RWPE2 (cell line): Measurements from ENCODE around the gene MEIOB.

Experiments used
- ATAC-seq: fragments of 200-7000 bp; cut with Tn5 transposase; 3 replicates; pipeline ENCODE4 v1.9.1; 2021; ENCODE audit warnings: low read depth
- DNase-seq: peaks from one replicate; pipeline ENCODE4 v3.0.0-alpha.2; 2020; ENCODE audit warnings: low spot score
- H3K27ac ChIP-seq: fragments of 450-650 bp; 2 replicates; pipeline ENCODE4 v1.5.1; 2017; ENCODE audit warnings: mild to moderate bottlenecking; ENCODE audit not compliant: poor library complexity, severe bottlenecking
- H3K27me3 ChIP-seq: fragments of 250-450 bp; sonication (Bioruptor Pico); 2 replicates; pipeline ENCODE4 v1.5.1; 2021; ENCODE audit warnings: mild to moderate bottlenecking, moderate library complexity; ENCODE audit not compliant: insufficient read depth, poor library complexity, severe bottlenecking
- H3K36me3 ChIP-seq: fragments of 250-450 bp; sonication (Bioruptor Pico); 2 replicates; pipeline ENCODE4 v1.5.1; 2020; ENCODE audit warnings: low read depth, mild to moderate bottlenecking, moderate library complexity
- H3K4me1 ChIP-seq: fragments of 250-450 bp; sonication (Bioruptor Pico); 2 replicates; pipeline ENCODE4 v1.5.1; 2021; ENCODE audit warnings: mild to moderate bottlenecking, moderate library complexity; ENCODE audit not compliant: insufficient read depth, poor library complexity, severe bottlenecking
- H3K4me3 ChIP-seq: fragments of 250-450 bp; sonication (Bioruptor Pico); 2 replicates; pipeline ENCODE4 v1.5.1; 2021; ENCODE audit warnings: mild to moderate bottlenecking, moderate library complexity; ENCODE audit not compliant: severe bottlenecking
- H3K9me3 ChIP-seq: fragments of 250-450 bp; sonication (Bioruptor Pico); 2 replicates; pipeline ENCODE4 v1.5.1; 2021; ENCODE audit warnings: mild to moderate bottlenecking, moderate library complexity; ENCODE audit not compliant: severe bottlenecking
- TF ChIP-seq, protein P1 (sequence below): fragments of 450-650 bp; IDR thresholded peaks from one replicate; pipeline ENCODE4 v1.5.1; 2017; ENCODE audit warnings: mild to moderate bottlenecking, moderate library complexity; ENCODE audit not compliant: poor library complexity, severe bottlenecking

MEIOB gene

DNA sequence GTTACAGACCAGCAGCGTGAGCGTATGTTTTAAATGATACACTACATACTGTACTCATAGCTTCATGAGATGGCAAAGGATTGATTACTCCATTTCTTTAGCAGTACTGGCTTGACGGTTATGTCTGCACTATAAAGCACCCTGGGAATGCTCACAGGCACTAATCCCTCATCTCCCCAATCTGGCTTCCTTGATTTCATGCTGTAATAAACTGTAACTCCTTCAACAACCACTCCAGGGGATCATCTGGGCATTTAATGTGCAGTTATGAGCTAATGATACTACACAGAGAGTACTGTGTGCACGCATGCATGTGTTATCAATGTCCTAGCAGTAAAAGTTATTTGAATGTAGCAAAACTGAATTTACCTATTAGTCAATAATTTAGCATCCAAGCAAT, 20.2 kb downstream of the MEIOB start:
- ATAC-seq (no peak), DNase-seq (no peak)
- H3K27ac ChIP-seq: no peak overlapping the region
- H3K27me3 ChIP-seq: peaks cover 3% of the 10 kb centered on the region
- TF ChIP-seq, protein P1, sequence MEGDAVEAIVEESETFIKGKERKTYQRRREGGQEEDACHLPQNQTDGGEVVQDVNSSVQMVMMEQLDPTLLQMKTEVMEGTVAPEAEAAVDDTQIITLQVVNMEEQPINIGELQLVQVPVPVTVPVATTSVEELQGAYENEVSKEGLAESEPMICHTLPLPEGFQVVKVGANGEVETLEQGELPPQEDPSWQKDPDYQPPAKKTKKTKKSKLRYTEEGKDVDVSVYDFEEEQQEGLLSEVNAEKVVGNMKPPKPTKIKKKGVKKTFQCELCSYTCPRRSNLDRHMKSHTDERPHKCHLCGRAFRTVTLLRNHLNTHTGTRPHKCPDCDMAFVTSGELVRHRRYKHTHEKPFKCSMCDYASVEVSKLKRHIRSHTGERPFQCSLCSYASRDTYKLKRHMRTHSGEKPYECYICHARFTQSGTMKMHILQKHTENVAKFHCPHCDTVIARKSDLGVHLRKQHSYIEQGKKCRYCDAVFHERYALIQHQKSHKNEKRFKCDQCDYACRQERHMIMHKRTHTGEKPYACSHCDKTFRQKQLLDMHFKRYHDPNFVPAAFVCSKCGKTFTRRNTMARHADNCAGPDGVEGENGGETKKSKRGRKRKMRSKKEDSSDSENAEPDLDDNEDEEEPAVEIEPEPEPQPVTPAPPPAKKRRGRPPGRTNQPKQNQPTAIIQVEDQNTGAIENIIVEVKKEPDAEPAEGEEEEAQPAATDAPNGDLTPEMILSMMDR: no peak
- H3K9me3 ChIP-seq: no peaks in the 10 kb centered on the region
- no peaks in the 10 kb centered on the region for H3K36me3 ChIP-seq
- no peaks in the 10 kb centered on the region for H3K4me1 ChIP-seq
- H3K4me3 ChIP-seq: no peak overlapping the region

DNA sequence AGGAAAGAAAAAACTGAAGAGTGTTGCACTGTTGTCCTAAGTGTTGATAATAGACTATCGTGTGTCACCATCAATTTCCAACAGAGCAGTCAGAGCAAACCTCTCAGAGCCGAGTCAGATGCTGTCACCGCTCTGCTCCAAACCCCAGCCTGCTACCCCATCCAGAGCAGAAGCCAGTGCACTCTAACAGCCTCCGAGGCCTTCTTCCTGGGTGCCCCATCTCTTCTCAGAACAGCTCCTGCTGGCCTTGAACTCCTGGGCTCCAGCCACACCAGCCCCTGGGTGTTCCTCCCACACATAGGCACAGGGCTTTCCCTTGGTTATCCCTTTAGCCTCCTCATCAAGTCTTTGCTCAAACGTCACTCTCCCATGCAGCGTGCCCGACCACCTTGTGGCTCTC, 21.0 kb downstream of the MEIOB start:
- DNase-seq: no peak
- H3K27ac ChIP-seq: no peak overlapping the region
- H3K9me3 ChIP-seq: no peaks in the 10 kb centered on the region
- peaks cover 3% of the 10 kb centered on the region for H3K27me3 ChIP-seq
- ATAC-seq: no peak
- no peaks in the 10 kb centered on the region for H3K36me3 ChIP-seq
- TF ChIP-seq, protein P1: no peak
- H3K4me3 ChIP-seq: no peak overlapping the region
- H3K4me1 ChIP-seq: no peaks in the 10 kb centered on the region

DNA sequence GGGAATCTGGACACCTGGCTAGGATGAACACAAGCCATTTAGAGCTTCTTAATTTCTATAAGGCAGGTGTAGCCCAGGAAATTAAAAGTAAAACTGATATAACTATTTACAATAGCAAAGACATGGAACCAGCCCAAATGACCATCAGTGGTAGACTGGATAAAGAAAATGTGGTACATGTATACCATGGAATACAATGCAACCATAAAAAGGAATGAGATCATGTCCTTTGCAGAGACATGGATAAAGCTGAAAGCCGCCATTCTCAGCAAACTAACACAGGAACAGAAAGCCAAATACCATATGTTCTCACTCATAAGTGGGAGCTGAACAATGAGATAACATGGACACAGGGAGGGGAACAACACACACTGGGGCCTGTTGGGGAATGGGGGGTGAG, 25.5 kb downstream of the MEIOB start:
- no peak for ATAC-seq
- no peaks in the 10 kb centered on the region for H3K4me1 ChIP-seq
- H3K4me3 ChIP-seq: no peak overlapping the region
- H3K27me3 ChIP-seq: peaks cover 3% of the 10 kb centered on the region
- DNase-seq: no peak
- no peaks in the 10 kb centered on the region for H3K36me3 ChIP-seq
- H3K9me3 ChIP-seq: no peaks in the 10 kb centered on the region
- TF ChIP-seq, protein P1: no peak
- no peak overlapping the region for H3K27ac ChIP-seq

DNA sequence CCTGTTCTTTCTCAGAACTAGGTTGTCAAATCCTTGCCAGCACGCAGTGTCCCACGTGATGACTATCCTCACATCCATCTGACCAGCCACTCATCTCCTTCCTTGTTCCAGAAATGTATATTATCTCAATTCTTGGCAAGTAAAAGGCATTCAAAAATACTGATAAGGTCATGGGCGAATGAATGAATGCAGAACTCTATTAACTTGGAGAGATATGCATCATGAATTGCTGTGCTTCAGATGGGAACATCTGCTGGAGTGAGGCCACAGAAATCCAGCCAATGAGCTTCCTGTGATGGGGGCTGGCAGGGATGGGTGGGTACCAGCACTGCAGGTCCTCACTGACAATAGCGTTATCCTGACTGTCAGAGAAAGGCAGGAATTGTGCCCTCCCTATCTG, 26.0 kb downstream of the MEIOB start:
- Histone ChIP-seq H3K36me3 (no peaks in the 10 kb centered on the region), H3K4me1 (no peaks in the 10 kb centered on the region), H3K9me3 (no peaks in the 10 kb centered on the region), H3K27me3 (peaks cover 3% of the 10 kb centered on the region), H3K27ac (no peak overlapping the region), H3K4me3 (no peak overlapping the region)
- ATAC-seq (no peak), DNase-seq (no peak)
- TF ChIP-seq, protein P1: no peak

DNA sequence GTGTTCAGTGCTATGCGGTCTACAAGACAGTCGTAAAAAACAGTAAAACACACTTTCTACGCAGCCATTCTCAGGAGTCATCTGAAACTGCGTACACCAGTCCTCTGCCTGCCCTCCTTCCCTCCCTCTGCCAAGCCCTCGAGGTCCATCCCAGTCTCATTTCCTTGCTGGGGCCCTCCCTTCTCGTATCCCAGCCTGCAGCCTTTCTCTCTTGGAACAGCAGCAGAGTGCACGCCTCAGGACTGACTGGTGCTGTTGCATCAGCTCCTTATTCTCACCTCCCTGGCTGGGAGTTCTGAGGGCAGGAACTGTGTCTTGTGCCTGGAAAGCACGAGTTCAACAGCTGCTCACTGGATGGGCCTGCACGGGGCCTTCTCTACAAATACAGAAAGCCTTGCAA, 32.4 kb downstream of the MEIOB start:
- ATAC-seq (peak; percentile 66), DNase-seq (no peak)
- TF ChIP-seq, protein P1: no peak
- Histone ChIP-seq H3K27me3 (no peaks in the 10 kb centered on the region), H3K4me1 (no peaks in the 10 kb centered on the region), H3K36me3 (no peaks in the 10 kb centered on the region), H3K4me3 (no peak overlapping the region), H3K27ac (no peak overlapping the region), H3K9me3 (no peaks in the 10 kb centered on the region)
